HepG2 (cell line): ENCODE results near the gene TMCC1. TPM values are rescaled to one million over a fixed set of nuclear protein-coding genes. Genes with fewer than 3 reads are reported as not detected.

Experiments
- ATF1 ChIP-seq: IDR thresholded peaks from 2 replicates; pipeline ENCODE4 v1.6.1; 2016; ENCODE audit warnings: mild to moderate bottlenecking, control low read depth
- HNRNPLL ChIP-seq: fragments of 200-400 bp; formaldehyde crosslinking; IDR thresholded peaks from 2 replicates; pipeline ENCODE4 v1.6.1; 2017; ENCODE audit warnings: mild to moderate bottlenecking, low read depth, low read length; ENCODE audit not compliant: poor library complexity, severe bottlenecking
- IRX3 ChIP-seq: sonication (generic); formaldehyde crosslinking; IDR thresholded peaks from 2 replicates; pipeline ENCODE4 v1.8.1; 2023; ENCODE audit warnings: mild to moderate bottlenecking, low read depth, missing genetic modification reagents, borderline replicate concordance
- KLF12 ChIP-seq: sonication (generic); formaldehyde crosslinking; IDR thresholded peaks from 2 replicates; pipeline ENCODE4 v1.4.0; 2020; ENCODE audit warnings: missing genetic modification reagents, borderline replicate concordance
- MTF2 ChIP-seq: sonication (generic); formaldehyde crosslinking; IDR thresholded peaks from 2 replicates; pipeline ENCODE4 v1.5.0; 2020; ENCODE audit warnings: missing genetic modification reagents, borderline replicate concordance
- NFE2 ChIP-seq: sonication (generic); formaldehyde crosslinking; IDR thresholded peaks from 2 replicates; pipeline ENCODE4 v1.4.0; 2020; ENCODE audit warnings: missing genetic modification reagents
- NFE2L1 ChIP-seq: sonication (generic); formaldehyde crosslinking; IDR thresholded peaks from 2 replicates; pipeline ENCODE4 v1.4.0; 2020; ENCODE audit warnings: missing genetic modification reagents, mild to moderate bottlenecking, borderline replicate concordance
- NFIB ChIP-seq: sonication (generic); formaldehyde crosslinking; IDR thresholded peaks from 2 replicates; pipeline ENCODE4 v1.9.0; 2021; ENCODE audit warnings: missing genetic modification reagents, mild to moderate bottlenecking, borderline replicate concordance
- PHF20 ChIP-seq: sonication (generic); formaldehyde crosslinking; IDR thresholded peaks from 2 replicates; pipeline ENCODE4 v1.5.0; 2020; ENCODE audit warnings: mild to moderate bottlenecking, missing genetic modification reagents
- POLR2AphosphoS5 ChIP-seq: IDR thresholded peaks from 2 replicates; pipeline ENCODE4 v1.6.1; 2012; ENCODE audit warnings: low read depth, low read length
- RBFOX2 ChIP-seq: fragments of 200-400 bp; formaldehyde crosslinking; IDR thresholded peaks from 2 replicates; pipeline ENCODE4 v1.6.1; 2017; ENCODE audit warnings: low read depth, mild to moderate bottlenecking, low read length
- ZNF10 ChIP-seq: sonication (generic); formaldehyde crosslinking; IDR thresholded peaks from 2 replicates; pipeline ENCODE4 v1.4.0; 2020; ENCODE audit warnings: mild to moderate bottlenecking, low read depth, missing genetic modification reagents, borderline replicate concordance
- ZNF12 ChIP-seq: sonication (generic); formaldehyde crosslinking; IDR thresholded peaks from 2 replicates; pipeline ENCODE4 v1.5.0; 2020; ENCODE audit warnings: missing genetic modification reagents
- ZNF263 ChIP-seq: sonication (generic); formaldehyde crosslinking; IDR thresholded peaks from 2 replicates; pipeline ENCODE4 v1.4.0; 2020; ENCODE audit warnings: missing genetic modification reagents
- ZNF33A ChIP-seq: sonication (generic); formaldehyde crosslinking; IDR thresholded peaks from 2 replicates; pipeline ENCODE4 v1.5.1; 2020; ENCODE audit warnings: missing genetic modification reagents, mild to moderate bottlenecking, moderate library complexity, borderline replicate concordance
- ZNF614 ChIP-seq: IDR thresholded peaks from 2 replicates; pipeline ENCODE4 v1.6.1; 2018; ENCODE audit warnings: missing biosample characterization, missing genetic modification reagents, inconsistent platforms, borderline replicate concordance
- ZNF816 ChIP-seq: sonication (generic); formaldehyde crosslinking; IDR thresholded peaks from 2 replicates; pipeline ENCODE4 v1.8.0; 2022; ENCODE audit warnings: missing genetic modification reagents, mild to moderate bottlenecking, borderline replicate concordance
- ZNF841 ChIP-seq: sonication (generic); formaldehyde crosslinking; IDR thresholded peaks from 2 replicates; pipeline ENCODE4 v1.8.1; 2023; ENCODE audit warnings: missing genetic modification reagents, borderline replicate concordance
- polyA plus RNA-seq, 8 experiments: library from polyadenylated mRNA; depleted of rRNA in 3 of 8; stranded (reverse) in 7 of 8; unstranded in 1 of 8; fragments of >200 nt; fragmentation: Illumina TruSeq in 4 of 8; extraction: Trizol in 4 of 8; gene quantifications; 2 replicates each; pipeline versions ENCODE4 v1.2.1 to v1.2.3, GENCODE V29; 2011 to 2016; ENCODE audit warnings: low read depth in 4 of 8, missing spikeins in 1 of 8, mixed read lengths in 1 of 8; ENCODE audit not compliant: insufficient read depth in 1 of 8
- total RNA-seq, 5 experiments: library from RNA; depleted of rRNA; stranded (reverse); fragments of >200 nt; fragmentation: Illumina TruSeq; extraction: Trizol; gene quantifications; 2 replicates each; pipeline ENCODE4 v1.2.3, GENCODE V29; 2016; ENCODE audit warnings: low read depth in 1 of 5
- TF ChIP-seq, protein P1 (sequence below): IDR thresholded peaks from 2 replicates; pipeline ENCODE4 v1.6.1; 2016; ENCODE audit warnings: low read depth, borderline replicate concordance
- TF ChIP-seq, protein P2 (sequence below): sonication (generic); formaldehyde crosslinking; IDR thresholded peaks from 2 replicates; pipeline ENCODE4 v1.4.0; 2020; ENCODE audit warnings: low read depth, mild to moderate bottlenecking, missing genetic modification reagents

Gene TMCC1
- total and polyA plus RNA-seq, 2 of the 13 experiments (the other 11 are each of a cell fraction or from before 2014, with no cell fraction given), result 12.1 to 264 TPM

DNA sequence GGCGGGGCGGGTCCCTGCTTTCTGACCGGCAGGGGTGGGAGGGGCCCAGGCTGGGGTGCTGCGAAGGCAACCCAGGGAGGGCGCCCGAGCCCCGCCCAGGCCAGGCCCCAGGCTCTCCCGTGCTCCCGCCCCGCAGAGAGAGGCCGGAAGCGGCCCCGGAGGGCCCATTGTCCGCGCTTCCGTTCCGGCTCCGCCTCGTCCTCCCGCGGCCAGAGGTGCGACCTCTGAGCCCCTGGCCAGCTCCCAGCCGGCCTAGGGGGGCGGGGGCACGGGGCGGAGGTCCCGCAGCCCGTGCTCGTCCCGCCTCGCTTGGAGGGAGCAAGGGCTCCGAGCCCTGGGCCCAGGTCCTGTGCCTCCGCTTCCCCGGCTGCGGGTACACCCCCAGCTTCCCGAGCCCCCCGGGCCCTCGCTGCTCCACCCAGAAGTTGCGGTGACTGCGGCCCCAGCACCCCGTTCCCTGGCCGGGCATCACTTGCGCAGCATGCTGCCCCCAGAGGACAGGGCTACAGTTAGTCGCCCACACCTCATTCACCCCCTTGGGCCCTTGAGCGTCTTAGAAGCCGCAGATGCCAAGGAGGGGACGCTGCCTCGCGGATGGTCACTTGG, 266.7 kb downstream of the TMCC1 start (continued):
- TF ChIP-seq NFE2L1 (no peak), ZNF33A (CRISPR knock-in tag) (no peak), ZNF614 (CRISPR knock-in tag) (peak; percentile 82; the same call in 1 of the 2 replicates), IRX3 (CRISPR knock-in tag) (0 out of 2 replicates have a peak, but pooled peaks have one; percentile 69), ZNF841 (CRISPR knock-in tag) (no peak), RBFOX2 (peak; percentile 98), ZNF12 (CRISPR knock-in tag) (peak; percentile 80), NFE2 (CRISPR knock-in tag) (no peak), MTF2 (CRISPR knock-in tag) (0 out of 2 replicates have a peak, but pooled peaks have one; percentile 18), PHF20 (CRISPR knock-in tag) (peak; percentile 79), POLR2AphosphoS5 (peak; percentile 59; the same call in 1 of the 2 replicates), HNRNPLL (peak; percentile 85), ZNF263 (CRISPR knock-in tag) (peak; percentile 91), KLF12 (peak; percentile 91; the same call in 1 of the 2 replicates), ZNF10 (no peak), ZNF816 (no peak), NFIB (CRISPR knock-in tag) (0 out of 2 replicates have a peak, but pooled peaks have one; percentile 89), ATF1 (no peak)
- TF ChIP-seq, protein P1, sequence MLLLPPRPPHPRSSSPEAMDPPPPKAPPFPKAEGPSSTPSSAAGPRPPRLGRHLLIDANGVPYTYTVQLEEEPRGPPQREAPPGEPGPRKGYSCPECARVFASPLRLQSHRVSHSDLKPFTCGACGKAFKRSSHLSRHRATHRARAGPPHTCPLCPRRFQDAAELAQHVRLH (CRISPR knock-in tag), result peak; percentile 81
- TF ChIP-seq, protein P2, sequence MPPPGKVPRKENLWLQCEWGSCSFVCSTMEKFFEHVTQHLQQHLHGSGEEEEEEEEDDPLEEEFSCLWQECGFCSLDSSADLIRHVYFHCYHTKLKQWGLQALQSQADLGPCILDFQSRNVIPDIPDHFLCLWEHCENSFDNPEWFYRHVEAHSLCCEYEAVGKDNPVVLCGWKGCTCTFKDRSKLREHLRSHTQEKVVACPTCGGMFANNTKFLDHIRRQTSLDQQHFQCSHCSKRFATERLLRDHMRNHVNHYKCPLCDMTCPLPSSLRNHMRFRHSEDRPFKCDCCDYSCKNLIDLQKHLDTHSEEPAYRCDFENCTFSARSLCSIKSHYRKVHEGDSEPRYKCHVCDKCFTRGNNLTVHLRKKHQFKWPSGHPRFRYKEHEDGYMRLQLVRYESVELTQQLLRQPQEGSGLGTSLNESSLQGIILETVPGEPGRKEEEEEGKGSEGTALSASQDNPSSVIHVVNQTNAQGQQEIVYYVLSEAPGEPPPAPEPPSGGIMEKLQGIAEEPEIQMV, result peak; percentile 25; the same call in 1 of the 2 replicates
